CD4-positive, CD25-positive, alpha-beta regulatory T cell (primary cell): ENCODE results near the gene TRIO. TPM values are rescaled to one million over a fixed set of nuclear protein-coding genes. Genes with fewer than 3 reads are reported as not detected.

Experiments used
- ATAC-seq, 2 donors: fragments of 150-1000 bp; cut with Tn5 transposase; one replicate each; pipeline ENCODE4 v1.10.0; 2021; ENCODE audit warnings: low read depth in 2 of 2, moderate number of reproducible peaks in 2 of 2, moderate library complexity in 1 of 2
- DNase-seq, 3 donors: peaks; one replicate each; pipeline versions ENCODE4 v3.0.0 to v3.0.0-alpha.2; 2012 to 2022; ENCODE audit warnings: mixed read lengths in 1 of 3
- H3K27ac ChIP-seq: one replicate; pipeline ENCODE4 v1.7.0; 2013; ENCODE audit warnings: mild to moderate bottlenecking, low read length; ENCODE audit not compliant: insufficient read depth, poor library complexity, severe bottlenecking
- H3K27me3 ChIP-seq: one replicate; pipeline ENCODE4 v1.7.0; 2013; ENCODE audit warnings: low read length; ENCODE audit not compliant: control insufficient read depth, insufficient read depth
- H3K36me3 ChIP-seq: one replicate; pipeline ENCODE4 v1.7.0; 2013; ENCODE audit warnings: mild to moderate bottlenecking, low read length, moderate library complexity; ENCODE audit not compliant: control insufficient read depth, insufficient read depth
- H3K4me1 ChIP-seq: 2 replicates; pipeline ENCODE4 v1.7.0; 2013; ENCODE audit warnings: mild to moderate bottlenecking, low read length; ENCODE audit not compliant: insufficient read depth, control insufficient read depth, poor library complexity, severe bottlenecking
- H3K4me3 ChIP-seq: one replicate; pipeline ENCODE4 v1.7.0; 2013; ENCODE audit warnings: low read depth, mild to moderate bottlenecking, low read length, moderate library complexity
- H3K9me3 ChIP-seq, 2 experiments: 1 replicate in 1 of 2; 2 replicates in 1 of 2; pipeline ENCODE4 v1.7.0; 2013; ENCODE audit warnings: low read length in 2 of 2, mild to moderate bottlenecking in 1 of 2, moderate library complexity in 1 of 2; ENCODE audit not compliant: control insufficient read depth in 2 of 2
- H3K27ac Mint-ChIP-seq, 3 donors: one replicate each; pipeline ENCODE4 v1.8.0; 2020 to 2022; ENCODE audit warnings: mild to moderate bottlenecking in 3 of 3, mixed read lengths in 3 of 3, moderate library complexity in 2 of 3
- H3K27me3 Mint-ChIP-seq: one replicate; pipeline ENCODE4 v1.8.0; 2022; ENCODE audit warnings: mild to moderate bottlenecking, mixed read lengths
- H3K36me3 Mint-ChIP-seq: one replicate; pipeline ENCODE4 v1.8.0; 2020; ENCODE audit warnings: mixed read lengths
- H3K4me1 Mint-ChIP-seq, 4 donors: one replicate each; pipeline ENCODE4 v1.8.0; 2020 to 2022; ENCODE audit warnings: mixed read lengths in 4 of 4, mild to moderate bottlenecking in 1 of 4
- H3K4me3 Mint-ChIP-seq, 4 donors: one replicate each; pipeline ENCODE4 v1.8.0; 2020 to 2022; ENCODE audit warnings: mild to moderate bottlenecking in 4 of 4, mixed read lengths in 4 of 4, moderate library complexity in 3 of 4
- H3K9me3 Mint-ChIP-seq, 7 donors: one replicate each; pipeline ENCODE4 v1.8.0; 2020 to 2022; ENCODE audit warnings: mixed read lengths in 7 of 7, mild to moderate bottlenecking in 3 of 7, moderate library complexity in 2 of 7
- polyA plus RNA-seq, 4 donors: library from polyadenylated mRNA; unstranded; fragments of 300-500 nt; fragmentation: Illumina TruSeq; gene quantifications; one replicate each; pipeline ENCODE4 v1.2.3, GENCODE V29; 2021
- total RNA-seq: library from RNA; stranded (reverse); gene quantifications from one replicate; pipeline ENCODE4 v1.2.3, GENCODE V29; 2022

Gene TRIO
- total and polyA plus RNA-seq, 5 donors from 2014 or later: 1.2 to 7.6 (median 1.8) TPM

GRCh38 chr5:14234204-14234603, 91.1 kb downstream of the TRIO start:
- peaks cover 4% of the 10 kb centered on the region for H3K27me3 ChIP-seq

GRCh38 chr5:14235872-14236271, 92.7 kb downstream of the TRIO start:
- H3K4me1 ChIP-seq: no peaks in the 10 kb centered on the region
- ATAC-seq: no peak
- no peaks in the 10 kb centered on the region for H3K9me3 ChIP-seq
- DNase-seq: no peak
- Mint-ChIP-seq H3K36me3 (no peaks in the 10 kb centered on the region), H3K27ac (no peak overlapping the region), H3K9me3 (peaks cover 0 to 2% (median 0%) of the 10 kb centered on the region in 7 donors), H3K4me1 (no peaks in the 10 kb centered on the region), H3K4me3 (no peak overlapping the region), H3K27me3 (peaks cover 4% of the 10 kb centered on the region)
- no peak overlapping the region for H3K4me3 ChIP-seq
- H3K27ac ChIP-seq: no peak overlapping the region
- H3K27me3 ChIP-seq: peaks cover 4% of the 10 kb centered on the region
- no peaks in the 10 kb centered on the region for H3K36me3 ChIP-seq

More at GRCh38 chr5:14234204-14234603, 91.1 kb downstream of the TRIO start:
- Mint-ChIP-seq H3K27me3 (peaks cover 10% of the 10 kb centered on the region), H3K9me3 (no peaks in the 10 kb centered on the region), H3K36me3 (no peaks in the 10 kb centered on the region), H3K27ac (no peak overlapping the region), H3K4me3 (no peak overlapping the region), H3K4me1 (no peaks in the 10 kb centered on the region)
- DNase-seq: no peak
- H3K27ac ChIP-seq: no peak overlapping the region
- no peaks in the 10 kb centered on the region for H3K9me3 ChIP-seq
- H3K36me3 ChIP-seq: no peaks in the 10 kb centered on the region
- ATAC-seq: no peak
- H3K4me1 ChIP-seq: no peaks in the 10 kb centered on the region
- no peak overlapping the region for H3K4me3 ChIP-seq

GRCh38 chr5:14236757-14237156, 93.6 kb downstream of the TRIO start:
- peaks cover 9% of the 10 kb centered on the region for H3K27me3 Mint-ChIP-seq
- no peak for DNase-seq

GRCh38 chr5:14237317-14238086, 94.4 kb downstream of the TRIO start:
- Mint-ChIP-seq H3K36me3 (no peaks in the 10 kb centered on the region), H3K4me3 (no peak overlapping the region), H3K27ac (no peak overlapping the region), H3K9me3 (peaks cover 0 to 2% (median 0%) of the 10 kb centered on the region in 7 donors), H3K27me3 (peaks cover 9% of the 10 kb centered on the region), H3K4me1 (no peaks in the 10 kb centered on the region)
- ATAC-seq: no peak
- Histone ChIP-seq H3K36me3 (no peaks in the 10 kb centered on the region), H3K27ac (no peak overlapping the region), H3K27me3 (peaks cover 4% of the 10 kb centered on the region), H3K4me3 (no peak overlapping the region), H3K9me3 (no peaks in the 10 kb centered on the region), H3K4me1 (no peaks in the 10 kb centered on the region)
- no peak for DNase-seq

More at GRCh38 chr5:14236757-14237156, 93.6 kb downstream of the TRIO start:
- H3K27me3 ChIP-seq: peaks cover 4% of the 10 kb centered on the region
- Mint-ChIP-seq H3K4me1 (no peaks in the 10 kb centered on the region), H3K27ac (no peak overlapping the region), H3K9me3 (peaks cover 0 to 2% (median 0%) of the 10 kb centered on the region in 7 donors), H3K4me3 (no peak overlapping the region), H3K36me3 (no peaks in the 10 kb centered on the region)
- no peak overlapping the region for H3K27ac ChIP-seq
- H3K36me3 ChIP-seq: no peaks in the 10 kb centered on the region
- H3K4me1 ChIP-seq: no peaks in the 10 kb centered on the region
- no peaks in the 10 kb centered on the region for H3K9me3 ChIP-seq
- no peak for ATAC-seq
- H3K4me3 ChIP-seq: no peak overlapping the region

- H3K27me3 ChIP-seq: peaks cover 4% of the 10 kb centered on the region
- no peak overlapping the region for H3K4me3 ChIP-seq
- no peaks in the 10 kb centered on the region for H3K36me3 ChIP-seq
- no peaks in the 10 kb centered on the region for H3K36me3 Mint-ChIP-seq
- no peak for DNase-seq
- no peak for ATAC-seq
- H3K9me3 Mint-ChIP-seq: peaks cover 0 to 2% (median 0%) of the 10 kb centered on the region in 7 donors
- H3K27ac ChIP-seq: no peak overlapping the region
- no peak overlapping the region for H3K27ac Mint-ChIP-seq
- H3K4me3 Mint-ChIP-seq: no peak overlapping the region
- no peaks in the 10 kb centered on the region for H3K4me1 Mint-ChIP-seq
- H3K9me3 ChIP-seq: no peaks in the 10 kb centered on the region
- H3K4me1 ChIP-seq: no peaks in the 10 kb centered on the region
- H3K27me3 Mint-ChIP-seq: peaks cover 9% of the 10 kb centered on the region
Observed at GRCh38 chr5:14238272-14238671, 95.1 kb downstream of the TRIO start.

- Histone ChIP-seq H3K27me3 (peaks cover under 1% of the 10 kb centered on the region), H3K27ac (no peak overlapping the region), H3K4me3 (no peak overlapping the region), H3K36me3 (no peaks in the 10 kb centered on the region), H3K9me3 (no peaks in the 10 kb centered on the region), H3K4me1 (no peaks in the 10 kb centered on the region)
- no peaks in the 10 kb centered on the region for H3K36me3 Mint-ChIP-seq
- H3K4me3 Mint-ChIP-seq: no peak overlapping the region
- DNase-seq: no peak
- no peak for ATAC-seq
- no peak overlapping the region for H3K27ac Mint-ChIP-seq
- H3K27me3 Mint-ChIP-seq: peaks cover 5% of the 10 kb centered on the region
- H3K4me1 Mint-ChIP-seq: no peaks in the 10 kb centered on the region
- H3K9me3 Mint-ChIP-seq: peaks cover 0 to 2% (median 0%) of the 10 kb centered on the region in 7 donors
Observed at GRCh38 chr5:14239404-14239803, 96.3 kb downstream of the TRIO start.

- Histone ChIP-seq H3K27me3 (no peaks in the 10 kb centered on the region), H3K9me3 (no peaks in the 10 kb centered on the region), H3K4me1 (no peaks in the 10 kb centered on the region), H3K27ac (no peak overlapping the region), H3K36me3 (no peaks in the 10 kb centered on the region), H3K4me3 (no peak overlapping the region)
- no peaks in the 10 kb centered on the region for H3K4me1 Mint-ChIP-seq
- H3K27ac Mint-ChIP-seq: no peak overlapping the region
- no peaks in the 10 kb centered on the region for H3K36me3 Mint-ChIP-seq
- peaks cover 0 to 2% (median 0%) of the 10 kb centered on the region in 7 donors for H3K9me3 Mint-ChIP-seq
- no peak for DNase-seq
- peaks cover 10% of the 10 kb centered on the region for H3K27me3 Mint-ChIP-seq
- no peak overlapping the region for H3K4me3 Mint-ChIP-seq
- no peak for ATAC-seq
Observed at GRCh38 chr5:14239951-14240350, 96.8 kb downstream of the TRIO start.

- no peak overlapping the region for H3K27ac Mint-ChIP-seq
- Histone ChIP-seq H3K27me3 (no peaks in the 10 kb centered on the region), H3K9me3 (no peaks in the 10 kb centered on the region), H3K27ac (no peak overlapping the region), H3K4me3 (no peak overlapping the region), H3K4me1 (no peaks in the 10 kb centered on the region), H3K36me3 (no peaks in the 10 kb centered on the region)
- no peaks in the 10 kb centered on the region for H3K4me1 Mint-ChIP-seq
- H3K4me3 Mint-ChIP-seq: no peak overlapping the region
- no peak for DNase-seq
- H3K9me3 Mint-ChIP-seq: peaks cover 0 to 2% (median 0%) of the 10 kb centered on the region in 7 donors
- H3K36me3 Mint-ChIP-seq: no peaks in the 10 kb centered on the region
- H3K27me3 Mint-ChIP-seq: peaks cover 14% of the 10 kb centered on the region
- ATAC-seq: no peak
Observed at GRCh38 chr5:14240359-14240758, 97.2 kb downstream of the TRIO start.
